BJ (cell line): ENCODE data around the gene PARD3. TPM values are rescaled to one million over a fixed set of nuclear protein-coding genes. Genes with fewer than 3 reads are reported as not detected.

Experiments
- CTCF ChIA-PET: fragments of 350-600 bp; formaldehyde crosslinking; extraction: SDS; loops from one replicate; lab custom pipeline; 2021; ENCODE audit warnings: antibody characterized with exemption, inconsistent platforms; lab: Yijun Ruan, JAX
- POLR2A ChIA-PET: fragments of 300-600 bp; sonication (Branson Sonifier 250); formaldehyde crosslinking; extraction: SDS; loops from one replicate; lab custom pipeline; 2021; ENCODE audit warnings: antibody characterized with exemption; lab: Charles Lee
- DNase-seq: peaks from one replicate; pipeline ENCODE4 v3.0.0-alpha.2; 2011; ENCODE audit warnings: low read depth
- H3K27me3 ChIP-seq: 2 replicates; pipeline ENCODE4 v1.6.0; 2011; ENCODE audit warnings: low read length; ENCODE audit not compliant: control insufficient read depth, insufficient read depth
- H3K36me3 ChIP-seq: 2 replicates; pipeline ENCODE4 v1.5.1; 2011; ENCODE audit warnings: low read length; ENCODE audit not compliant: control insufficient read depth, insufficient read depth
- H3K4me3 ChIP-seq: 2 replicates; pipeline ENCODE4 v1.5.1; 2011; ENCODE audit warnings: low read depth, mild to moderate bottlenecking, control low read depth, low read length
- CTCF ChIP-seq: IDR thresholded peaks from 2 replicates; pipeline ENCODE4 v1.5.1; 2011; ENCODE audit warnings: low read depth, mild to moderate bottlenecking, control low read depth, inconsistent platforms, low read length, moderate library complexity; ENCODE audit not compliant: insufficient read depth
- polyA plus RNA-seq: library from polyadenylated mRNA; depleted of rRNA; stranded (reverse); fragments of >200 nt; gene quantifications from 2 replicates; pipeline ENCODE4 v1.2.3, GENCODE V29; 2011

PARD3 gene
- polyA plus RNA-seq, 1 experiment = 17.7 TPM

GRCh38 chr10:34504534-34504933, 310.6 kb downstream of the PARD3 start:
- TF ChIP-seq CTCF = no peak
- H3K36me3 ChIP-seq = no peaks in the 10 kb centered on the region
- ChIA-PET POLR2A (no interaction called here), CTCF (no interaction called here)
- no peak for DNase-seq
- no peaks in the 10 kb centered on the region for H3K27me3 ChIP-seq
- no peak overlapping the region for H3K4me3 ChIP-seq

- Histone ChIP-seq H3K4me3 (no peak overlapping the region), H3K27me3 (no peaks in the 10 kb centered on the region), H3K36me3 (no peaks in the 10 kb centered on the region)
- ChIA-PET CTCF (no interaction called here), POLR2A (interaction anchor here (0.6 kb wide), 1 partner anchor 14 kb away, joined by 3 read pairs; no protein-coding TSS in a partner anchor)
- no peak for TF ChIP-seq CTCF
- DNase-seq = no peak
Observed at GRCh38 chr10:34503704-34504103, 311.4 kb downstream of the PARD3 start.

- CTCF ChIA-PET = no interaction called here
- TF ChIP-seq CTCF = no peak
- DNase-seq = no peak
- no peaks in the 10 kb centered on the region for H3K36me3 ChIP-seq
- POLR2A ChIA-PET = no interaction called here
- no peak overlapping the region for H3K4me3 ChIP-seq
- H3K27me3 ChIP-seq = no peaks in the 10 kb centered on the region
Observed at GRCh38 chr10:34499612-34500279, 315.4 kb downstream of the PARD3 start.

- no peak for TF ChIP-seq CTCF
- no peak for DNase-seq
- H3K4me3 ChIP-seq = no peak overlapping the region
- no peaks in the 10 kb centered on the region for H3K36me3 ChIP-seq
- H3K27me3 ChIP-seq = no peaks in the 10 kb centered on the region
- ChIA-PET POLR2A (no interaction called here), CTCF (no interaction called here)
Observed at GRCh38 chr10:34498821-34499220, 316.3 kb downstream of the PARD3 start.

GRCh38 chr10:34495938-34496337, 319.2 kb downstream of the PARD3 start:
- ChIA-PET CTCF (no interaction called here), POLR2A (no interaction called here)
- H3K4me3 ChIP-seq = no peak overlapping the region
- no peaks in the 10 kb centered on the region for H3K36me3 ChIP-seq
- H3K27me3 ChIP-seq = no peaks in the 10 kb centered on the region
- no peak for TF ChIP-seq CTCF
- DNase-seq = no peak
